Measurements from ENCODE around the gene DHFR.

DNA sequence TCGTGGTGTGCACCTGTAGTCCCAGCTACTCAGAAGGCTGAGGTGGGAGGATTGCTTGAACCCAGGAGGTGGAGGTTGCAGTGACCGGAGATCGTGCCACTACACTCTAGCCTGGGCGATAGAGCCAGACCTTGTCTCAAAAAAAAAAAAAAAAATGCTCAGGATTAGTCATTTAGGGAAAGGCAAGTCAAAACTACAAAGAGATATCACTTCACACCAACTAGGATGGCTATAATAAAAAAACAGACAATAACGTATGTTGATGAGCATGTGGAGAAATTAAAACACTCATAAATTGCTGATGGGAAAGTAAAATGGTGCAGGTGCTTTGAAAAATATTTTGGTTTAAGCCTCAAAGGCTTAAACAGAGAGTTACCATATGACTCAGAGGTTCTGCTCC is 78.4 kb downstream of the DHFR start:
- TF ChIP-seq, protein P1, sequence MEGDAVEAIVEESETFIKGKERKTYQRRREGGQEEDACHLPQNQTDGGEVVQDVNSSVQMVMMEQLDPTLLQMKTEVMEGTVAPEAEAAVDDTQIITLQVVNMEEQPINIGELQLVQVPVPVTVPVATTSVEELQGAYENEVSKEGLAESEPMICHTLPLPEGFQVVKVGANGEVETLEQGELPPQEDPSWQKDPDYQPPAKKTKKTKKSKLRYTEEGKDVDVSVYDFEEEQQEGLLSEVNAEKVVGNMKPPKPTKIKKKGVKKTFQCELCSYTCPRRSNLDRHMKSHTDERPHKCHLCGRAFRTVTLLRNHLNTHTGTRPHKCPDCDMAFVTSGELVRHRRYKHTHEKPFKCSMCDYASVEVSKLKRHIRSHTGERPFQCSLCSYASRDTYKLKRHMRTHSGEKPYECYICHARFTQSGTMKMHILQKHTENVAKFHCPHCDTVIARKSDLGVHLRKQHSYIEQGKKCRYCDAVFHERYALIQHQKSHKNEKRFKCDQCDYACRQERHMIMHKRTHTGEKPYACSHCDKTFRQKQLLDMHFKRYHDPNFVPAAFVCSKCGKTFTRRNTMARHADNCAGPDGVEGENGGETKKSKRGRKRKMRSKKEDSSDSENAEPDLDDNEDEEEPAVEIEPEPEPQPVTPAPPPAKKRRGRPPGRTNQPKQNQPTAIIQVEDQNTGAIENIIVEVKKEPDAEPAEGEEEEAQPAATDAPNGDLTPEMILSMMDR (IDR thresholded peaks at IDR 0.05): no peak
- TF ChIP-seq POLR2A (IDR thresholded peaks at IDR 0.05): no peak
- TF ChIP-seq POLR2AphosphoS5 (IDR thresholded peaks at IDR 0.05): no peak

Measured in breast epithelium (tissue), 3 donors.